SK-N-SH treated with all-trans-retinoic acid at 6 μM for 48 hours (cell line): Measurements from ENCODE around the gene SRY.

Experiments used
- ATAC-seq: fragments of 200-7000 bp; cut with Tn5 transposase; 3 replicates; pipeline ENCODE4 v1.9.1; 2020; ENCODE audit warnings: mild to moderate bottlenecking, moderate library complexity
- ARNTL ChIP-seq: fragments of 450-650 bp; formaldehyde crosslinking; IDR thresholded peaks from 2 replicates; pipeline ENCODE4 v1.5.0; 2020; ENCODE audit warnings: low read depth, mild to moderate bottlenecking, moderate library complexity, borderline replicate concordance
- BACH2 ChIP-seq: fragments of 250-450 bp; sonication (Bioruptor Pico); IDR thresholded peaks from 2 replicates; pipeline ENCODE4 v1.9.0; 2021; ENCODE audit warnings: mild to moderate bottlenecking, borderline replicate concordance
- CREB5 ChIP-seq: fragments of 250-450 bp; sonication (Bioruptor Pico); IDR thresholded peaks from 2 replicates; pipeline ENCODE4 v1.5.1; 2020; ENCODE audit warnings: low read depth, mild to moderate bottlenecking, moderate library complexity
- CSDC2 ChIP-seq: fragments of 250-450 bp; sonication (Bioruptor Pico); IDR thresholded peaks from 2 replicates; pipeline ENCODE4 v1.5.0; 2020; ENCODE audit warnings: mild to moderate bottlenecking, moderate library complexity
- CSRNP3 ChIP-seq: fragments of 250-450 bp; sonication (Bioruptor Pico); IDR thresholded peaks from 2 replicates; pipeline ENCODE4 v1.5.1; 2021; ENCODE audit warnings: mild to moderate bottlenecking, moderate library complexity
- ESRRG ChIP-seq: fragments of 250-450 bp; sonication (Bioruptor Pico); IDR thresholded peaks from 2 replicates; pipeline ENCODE4 v1.6.1; 2021; ENCODE audit warnings: mild to moderate bottlenecking
- GLIS3 ChIP-seq: fragments of 250-450 bp; sonication (Bioruptor Pico); IDR thresholded peaks from 2 replicates; pipeline ENCODE4 v1.5.0; 2020; ENCODE audit warnings: mild to moderate bottlenecking, moderate library complexity
- ISL1 ChIP-seq: fragments of 250-450 bp; sonication (Bioruptor Pico); IDR thresholded peaks from 2 replicates; pipeline ENCODE4 v2.1.2; 2022; ENCODE audit warnings: mild to moderate bottlenecking, moderate library complexity
- OSR1 ChIP-seq: fragments of 250-450 bp; sonication (Bioruptor Pico); IDR thresholded peaks from 2 replicates; pipeline ENCODE4 v1.8.0; 2022; ENCODE audit warnings: moderate library complexity, mild to moderate bottlenecking, inconsistent platforms
- PATZ1 ChIP-seq: fragments of 250-450 bp; sonication (Bioruptor Pico); IDR thresholded peaks from 2 replicates; pipeline ENCODE4 v1.8.0; 2020; ENCODE audit warnings: mild to moderate bottlenecking, moderate library complexity, borderline replicate concordance
- PPARA ChIP-seq: fragments of 250-450 bp; sonication (Bioruptor Pico); IDR thresholded peaks from 2 replicates; pipeline ENCODE4 v1.5.0; 2020; ENCODE audit warnings: mild to moderate bottlenecking, borderline replicate concordance
- RARB ChIP-seq: fragments of 250-450 bp; sonication (Bioruptor Pico); IDR thresholded peaks from 2 replicates; pipeline ENCODE4 v1.8.0; 2021; ENCODE audit warnings: mild to moderate bottlenecking, moderate library complexity
- SNAI2 ChIP-seq: fragments of 250-450 bp; sonication (Bioruptor Pico); IDR thresholded peaks from 2 replicates; pipeline ENCODE4 v1.5.0; 2020; ENCODE audit warnings: mild to moderate bottlenecking, moderate library complexity
- TCF4 ChIP-seq: fragments of 250-450 bp; sonication (Bioruptor Pico); IDR thresholded peaks from 2 replicates; pipeline ENCODE4 v1.8.0; 2021; ENCODE audit warnings: mild to moderate bottlenecking, moderate library complexity, borderline replicate concordance
- TOX ChIP-seq: fragments of 250-450 bp; sonication (Bioruptor Pico); IDR thresholded peaks from 2 replicates; pipeline ENCODE4 v1.8.0; 2021; ENCODE audit warnings: mild to moderate bottlenecking, moderate library complexity, borderline replicate concordance
- TSHZ2 ChIP-seq: fragments of 250-450 bp; sonication (Bioruptor Pico); IDR thresholded peaks from 2 replicates; pipeline ENCODE4 v1.5.0; 2020; ENCODE audit warnings: mild to moderate bottlenecking, moderate library complexity
- ZC3H10 ChIP-seq: fragments of 250-450 bp; sonication (Bioruptor Pico); IDR thresholded peaks from 2 replicates; pipeline ENCODE4 v1.5.1; 2021; ENCODE audit warnings: mild to moderate bottlenecking, moderate library complexity
- ZFP3 ChIP-seq: fragments of 250-450 bp; sonication (Bioruptor Pico); IDR thresholded peaks from 2 replicates; pipeline ENCODE4 v1.5.0; 2020; ENCODE audit warnings: mild to moderate bottlenecking, moderate library complexity
- ZFP30 ChIP-seq: fragments of 450-650 bp; formaldehyde crosslinking; IDR thresholded peaks from 2 replicates; pipeline ENCODE4 v1.5.0; 2022; ENCODE audit warnings: mild to moderate bottlenecking, moderate library complexity
- ZNF565 ChIP-seq: fragments of 450-650 bp; formaldehyde crosslinking; conservative IDR thresholded peaks from 2 replicates; pipeline ENCODE4 v1.5.0; 2020; ENCODE audit warnings: low read depth, mild to moderate bottlenecking, moderate library complexity
- ZNF70 ChIP-seq: fragments of 450-650 bp; formaldehyde crosslinking; IDR thresholded peaks from 2 replicates; pipeline ENCODE4 v1.5.0; 2020; ENCODE audit warnings: mild to moderate bottlenecking, moderate library complexity
- ZNF8 ChIP-seq: fragments of 450-650 bp; formaldehyde crosslinking; IDR thresholded peaks from 2 replicates; pipeline ENCODE4 v1.5.0; 2020; ENCODE audit warnings: mild to moderate bottlenecking, moderate library complexity
- TF ChIP-seq, protein P1 (sequence below): fragments of 250-450 bp; sonication (Bioruptor Pico); IDR thresholded peaks from 2 replicates; pipeline ENCODE4 v1.8.0; 2021; ENCODE audit warnings: low read depth, mild to moderate bottlenecking, moderate library complexity, borderline replicate concordance

The SRY gene

GRCh38 chrY:2797991-2798390 lies 10.5 kb upstream of the SRY start:
- TF ChIP-seq GLIS3 (no peak), BACH2 (no peak), ZNF70 (CRISPR knock-in tag) (no peak), CSRNP3 (no peak), ZFP3 (CRISPR knock-in tag) (no peak), TCF4 (CRISPR knock-in tag) (no peak), CREB5 (no peak), ESRRG (no peak), RARB (CRISPR knock-in tag) (no peak), PPARA (CRISPR knock-in tag) (no peak), SNAI2 (no peak), ZNF565 (CRISPR knock-in tag) (no peak)
- TF ChIP-seq, protein P1, sequence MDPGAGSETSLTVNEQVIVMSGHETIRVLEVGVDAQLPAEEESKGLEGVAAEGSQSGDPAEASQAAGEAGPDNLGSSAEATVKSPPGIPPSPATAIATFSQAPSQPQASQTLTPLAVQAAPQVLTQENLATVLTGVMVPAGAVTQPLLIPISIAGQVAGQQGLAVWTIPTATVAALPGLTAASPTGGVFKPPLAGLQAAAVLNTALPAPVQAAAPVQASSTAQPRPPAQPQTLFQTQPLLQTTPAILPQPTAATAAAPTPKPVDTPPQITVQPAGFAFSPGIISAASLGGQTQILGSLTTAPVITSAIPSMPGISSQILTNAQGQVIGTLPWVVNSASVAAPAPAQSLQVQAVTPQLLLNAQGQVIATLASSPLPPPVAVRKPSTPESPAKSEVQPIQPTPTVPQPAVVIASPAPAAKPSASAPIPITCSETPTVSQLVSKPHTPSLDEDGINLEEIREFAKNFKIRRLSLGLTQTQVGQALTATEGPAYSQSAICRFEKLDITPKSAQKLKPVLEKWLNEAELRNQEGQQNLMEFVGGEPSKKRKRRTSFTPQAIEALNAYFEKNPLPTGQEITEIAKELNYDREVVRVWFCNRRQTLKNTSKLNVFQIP (CRISPR knock-in tag) = no peak
- no peak for ATAC-seq

GRCh38 chrY:2796977-2797523 lies 9.6 kb upstream of the SRY start:
- no peak for TF ChIP-seq PATZ1
- TF ChIP-seq, protein P1 (CRISPR knock-in tag) = no peak
- TF ChIP-seq ZFP3 (CRISPR knock-in tag) = no peak
- no peak for TF ChIP-seq TOX
- no peak for TF ChIP-seq BACH2
- TF ChIP-seq ZFP30 (CRISPR knock-in tag) = no peak
- no peak for TF ChIP-seq TSHZ2 (CRISPR knock-in tag)
- no peak for TF ChIP-seq ZC3H10 (CRISPR knock-in tag)
- TF ChIP-seq ISL1 = no peak
- TF ChIP-seq ESRRG = no peak
- no peak for TF ChIP-seq ZNF565 (CRISPR knock-in tag)
- no peak for TF ChIP-seq PPARA (CRISPR knock-in tag)
- TF ChIP-seq GLIS3 = no peak
- TF ChIP-seq ZNF70 (CRISPR knock-in tag) = no peak
- TF ChIP-seq CREB5 = no peak
- TF ChIP-seq ZNF8 (CRISPR knock-in tag) = no peak
- TF ChIP-seq ARNTL (CRISPR knock-in tag) = no peak
- no peak for TF ChIP-seq OSR1 (CRISPR knock-in tag)
- TF ChIP-seq CSDC2 = no peak
- no peak for ATAC-seq
